GM12874 (cell line): Measurements from ENCODE around the gene YIPF2.

Source experiments
- CTCF ChIP-seq: IDR thresholded peaks from 2 replicates; pipeline ENCODE4 v1.5.1; 2011; ENCODE audit warnings: low read depth, mild to moderate bottlenecking, control low read depth, low read length, moderate library complexity; ENCODE audit not compliant: insufficient read depth

The YIPF2 gene

DNA sequence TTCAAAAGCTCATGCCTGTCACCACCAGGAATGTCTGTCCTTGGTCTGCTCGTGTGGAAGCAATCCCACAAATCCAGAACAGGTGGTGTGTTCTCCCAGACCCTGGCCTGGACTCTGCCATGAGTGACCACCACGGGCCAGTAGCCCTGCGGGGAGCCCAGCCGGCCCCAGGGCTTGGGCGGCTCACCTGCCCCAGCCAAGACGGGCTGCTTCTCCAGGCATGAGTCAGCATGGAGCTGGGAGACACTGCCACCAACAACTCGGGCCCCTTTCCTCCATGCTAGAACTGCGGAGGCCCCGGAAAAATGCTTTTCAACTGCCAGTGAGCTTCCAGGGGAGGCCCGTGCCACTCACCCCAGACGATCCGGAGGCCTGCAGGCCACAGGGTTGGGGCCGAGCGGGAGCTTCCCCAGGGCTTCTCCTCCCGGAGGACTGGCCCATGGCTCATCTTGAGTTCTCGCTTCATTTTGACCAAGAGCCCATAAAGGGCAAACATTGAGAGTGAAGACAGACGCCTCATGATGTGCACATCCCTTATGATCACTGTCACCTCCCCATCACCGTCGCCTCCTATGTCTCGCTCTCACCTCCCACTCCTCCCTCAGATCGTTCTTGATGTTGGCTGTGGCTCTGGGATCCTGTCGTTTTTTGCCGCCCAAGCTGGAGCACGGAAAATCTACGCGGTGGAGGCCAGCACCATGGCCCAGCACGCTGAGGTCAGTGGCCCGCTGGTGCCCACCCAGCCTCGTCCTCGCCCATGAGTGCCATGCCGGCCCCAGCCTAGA, 16.7 kb downstream of the YIPF2 start:
- TF ChIP-seq CTCF = no peak

GRCh38 chr19:10908380-10908960, 20.0 kb downstream of the YIPF2 start:
- no peak for TF ChIP-seq CTCF

GRCh38 chr19:10907925-10908324, 20.5 kb downstream of the YIPF2 start:
- TF ChIP-seq CTCF = no peak

GRCh38 chr19:10899151-10899653, 29.2 kb downstream of the YIPF2 start:
- TF ChIP-seq CTCF = no peak

- TF ChIP-seq CTCF = no peak
Observed at GRCh38 chr19:10898633-10899032, 29.8 kb downstream of the YIPF2 start.

DNA sequence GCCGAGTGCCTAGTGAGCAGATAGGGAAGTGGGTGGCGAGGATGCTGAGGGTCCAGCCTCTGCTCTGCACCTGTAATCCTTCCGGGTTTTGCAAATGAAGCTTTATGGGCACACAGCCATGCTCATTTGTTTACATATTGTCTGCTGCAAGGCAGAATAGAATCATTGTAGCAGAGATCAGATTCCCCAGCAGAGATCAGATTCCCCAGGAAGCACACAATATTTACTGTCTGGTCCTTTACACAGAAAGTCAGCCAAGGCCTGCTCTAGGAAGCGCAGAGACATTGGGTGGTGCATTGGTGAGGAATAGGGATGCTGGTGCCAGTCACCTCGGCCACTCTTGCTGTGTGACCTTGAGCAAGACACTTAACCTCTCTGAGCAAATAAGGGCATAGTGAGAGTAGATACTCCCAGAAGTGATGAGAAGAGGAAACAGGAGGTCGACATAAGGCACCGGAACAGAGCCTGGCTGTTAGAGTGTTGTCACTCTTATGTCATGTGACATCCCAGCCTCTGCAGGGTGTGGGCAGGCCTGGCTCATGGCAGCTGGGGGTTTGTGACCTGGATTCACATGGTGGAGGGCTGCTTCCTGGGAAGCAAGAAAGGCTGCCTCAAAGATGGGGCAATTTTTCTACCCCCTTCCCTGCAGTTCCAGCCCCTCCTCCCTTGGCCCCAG, 31.4 kb downstream of the YIPF2 start:
- no peak for TF ChIP-seq CTCF

DNA sequence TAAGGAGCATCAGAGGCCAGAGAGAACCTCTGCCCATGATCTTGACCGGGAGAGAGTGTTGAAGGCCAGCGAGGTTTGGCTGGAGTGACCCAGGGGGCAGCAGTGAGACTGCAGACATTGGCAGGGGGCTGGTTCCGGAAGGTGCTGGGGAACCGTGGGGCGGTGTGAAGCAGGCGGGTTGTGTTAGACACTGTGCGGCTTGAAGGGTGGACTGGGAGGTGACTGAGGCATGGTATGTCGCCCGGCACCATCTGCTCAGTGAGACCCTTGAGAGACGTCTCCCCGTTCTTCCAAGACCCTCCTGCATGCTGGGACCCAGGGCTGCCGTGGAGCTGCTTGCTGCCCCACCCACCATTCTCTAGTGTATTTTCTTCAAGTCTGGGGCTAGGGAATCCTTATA, 32.5 kb downstream of the YIPF2 start:
- TF ChIP-seq CTCF = no peak
